ENCODE measurements around the gene MAP3K7.

- TF ChIP-seq CTCF (conservative IDR thresholded peaks at IDR 0.05; ENCODE audit: low read depth in 2 of 2) (peak; percentile 92 to 99), POLR2AphosphoS5 (IDR thresholded peaks at IDR 0.05; ENCODE audit: low read depth) (no peak)
These were observed 107.9 kb downstream of the MAP3K7 start for GRCh38 chr6:90478789-90479602.

Data from GM23338 (cell line).